Panc1 (cell line): Measurements from ENCODE around the gene TIMM44. TPM values are rescaled to one million over a fixed set of nuclear protein-coding genes. Genes with fewer than 3 reads are reported as not detected.

Experiments used
- ATAC-seq: fragments of 200-7000 bp; cut with Tn5 transposase; 2 replicates; pipeline ENCODE4 v1.9.1; 2020; ENCODE audit warnings: mild to moderate bottlenecking, moderate library complexity
- BruUV-seq: library from RNA; stranded (reverse); fragments of 400-500 nt; replicated peaks from 2 replicates; lab custom pipeline; 2021; lab: Mats Ljungman, UMichigan
- CTCF ChIA-PET: fragments of 300-600 bp; sonication (Branson Sonifier 250); formaldehyde crosslinking; loops from one replicate; lab custom pipeline; 2022; ENCODE audit warnings: antibody characterized with exemption; lab: Charles Lee
- POLR2A ChIA-PET: fragments of 300-600 bp; sonication (Branson Sonifier 250); formaldehyde crosslinking; loops from one replicate; lab custom pipeline; 2022; ENCODE audit warnings: antibody characterized with exemption; lab: Charles Lee
- DNase-seq: peaks from one replicate; pipeline ENCODE4 v3.0.0-alpha.2; 2010; ENCODE audit warnings: low read depth, low spot score
- H3K27ac ChIP-seq: 2 replicates; pipeline ENCODE4 v1.5.1; 2011; ENCODE audit warnings: mild to moderate bottlenecking, low read length, inconsistent platforms
- H3K27me3 ChIP-seq: fragments of 200-500 bp; sonication (Bioruptor generic); 2 replicates; pipeline ENCODE4 v1.6.0; 2014; ENCODE audit warnings: low read length, inconsistent platforms; ENCODE audit not compliant: control insufficient read depth, insufficient read depth
- H3K36me3 ChIP-seq: fragments of 200-500 bp; sonication (Bioruptor generic); 2 replicates; pipeline ENCODE4 v1.5.1; 2014; ENCODE audit warnings: inconsistent platforms, mild to moderate bottlenecking, low read length, moderate library complexity; ENCODE audit not compliant: control insufficient read depth, insufficient read depth
- H3K4me1 ChIP-seq: 2 replicates; pipeline ENCODE4 v1.5.1; 2011; ENCODE audit warnings: inconsistent platforms, mild to moderate bottlenecking, low read length, moderate library complexity; ENCODE audit not compliant: control insufficient read depth, insufficient read depth
- H3K4me3 ChIP-seq, 2 experiments: 2 replicates each; pipeline ENCODE4 v1.5.1; 2011 to 2012; ENCODE audit warnings: low read depth in 2 of 2, low read length in 2 of 2, mild to moderate bottlenecking in 2 of 2, inconsistent platforms in 1 of 2, moderate library complexity in 1 of 2
- H3K9me3 ChIP-seq: fragments of 200-500 bp; sonication (Bioruptor generic); 2 replicates; pipeline ENCODE4 v1.5.1; 2014; ENCODE audit warnings: low read depth, mild to moderate bottlenecking, inconsistent platforms, low read length, moderate library complexity; ENCODE audit not compliant: control insufficient read depth, insufficient read depth
- POLR2AphosphoS5 ChIP-seq: IDR thresholded peaks from 2 replicates; pipeline ENCODE4 v1.6.1; 2012; ENCODE audit warnings: mild to moderate bottlenecking, low read depth, low read length, moderate library complexity
- SIN3A ChIP-seq: IDR thresholded peaks from 2 replicates; pipeline ENCODE4 v1.6.1; 2012; ENCODE audit warnings: low read depth, mild to moderate bottlenecking, low read length, moderate library complexity, borderline replicate concordance; ENCODE audit not compliant: insufficient read depth
- TCF7L2 ChIP-seq: IDR thresholded peaks from 2 replicates; pipeline ENCODE4 v1.6.1; 2011; ENCODE audit warnings: mild to moderate bottlenecking, low read depth, low read length, inconsistent platforms
- in situ Hi-C: cut with HindIII; loops from 2 replicates; pipeline ENCODE4 v1.10.0; 2016; ENCODE audit warnings: low sequenced_read_pairs, low pct_unique_long_range_greater_than_20kb
- intact Hi-C: fragments of 100-400 bp; cut with micrococcal nuclease; formaldehyde crosslinking; loops from one replicate; pipeline ENCODE4 v1.10.0; 2022; ENCODE audit not compliant: unreplicated experiment
- total RNA-seq: library from RNA; stranded (reverse); gene quantifications from one replicate; pipeline ENCODE4 v1.2.1, GENCODE V29; 2021; ENCODE audit not compliant: unreplicated experiment
- TF ChIP-seq, protein P1 (sequence below), 2 experiments: IDR thresholded peaks; 2 replicates each; pipeline ENCODE4 v1.6.1; 2011 to 2012; ENCODE audit warnings: low read depth in 2 of 2, control low read depth in 1 of 2, low read length in 1 of 2, mild to moderate bottlenecking in 1 of 2, moderate library complexity in 1 of 2; ENCODE audit not compliant: insufficient read depth in 1 of 2
- TF ChIP-seq, protein P2 (sequence below): fragments of 450-650 bp; IDR thresholded peaks from 2 replicates; pipeline ENCODE4 v1.5.1; 2017; ENCODE audit warnings: mild to moderate bottlenecking

The TIMM44 gene
- total RNA-seq, 1 experiment from 2014 or later = 105 TPM

DNA sequence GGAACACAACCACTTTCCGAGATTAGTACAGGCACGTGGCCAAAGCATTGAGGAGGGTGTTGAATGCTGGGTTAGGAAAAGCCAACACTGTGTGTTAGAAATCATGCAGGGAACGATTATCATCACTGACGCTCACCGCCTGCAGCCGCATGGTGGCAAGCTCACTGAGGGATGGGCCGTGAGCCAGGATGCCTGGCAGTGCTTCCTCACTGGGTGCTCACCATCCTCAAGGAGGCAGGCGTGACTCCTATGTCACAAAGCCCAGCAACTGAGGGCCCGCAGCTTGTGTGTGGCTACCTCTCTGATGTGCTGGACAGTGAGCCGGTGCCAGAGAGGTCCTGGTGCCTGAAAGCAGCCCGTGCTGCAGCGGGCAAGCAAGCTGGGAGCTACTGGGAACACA is 30.4 kb upstream of the TIMM44 start:
- no peaks in the 10 kb centered on the region for H3K27me3 ChIP-seq
- in situ Hi-C loops (no loop called here), intact Hi-C loops (no loop called here)
- CTCF ChIA-PET = no interaction called here
- no peaks in the 10 kb centered on the region for H3K4me1 ChIP-seq
- POLR2A ChIA-PET = no interaction called here
- BruUV-seq = no TSS peak
- H3K4me3 ChIP-seq = no peak overlapping the region
- no peak overlapping the region for H3K27ac ChIP-seq
- no peak for ATAC-seq
- no peak for DNase-seq
- H3K36me3 ChIP-seq = peaks cover 3% of the 10 kb centered on the region
- no peaks in the 10 kb centered on the region for H3K9me3 ChIP-seq
- TF ChIP-seq TCF7L2 = no peak
- TF ChIP-seq POLR2AphosphoS5 = no peak
- TF ChIP-seq SIN3A = no peak
- TF ChIP-seq, protein P1, sequence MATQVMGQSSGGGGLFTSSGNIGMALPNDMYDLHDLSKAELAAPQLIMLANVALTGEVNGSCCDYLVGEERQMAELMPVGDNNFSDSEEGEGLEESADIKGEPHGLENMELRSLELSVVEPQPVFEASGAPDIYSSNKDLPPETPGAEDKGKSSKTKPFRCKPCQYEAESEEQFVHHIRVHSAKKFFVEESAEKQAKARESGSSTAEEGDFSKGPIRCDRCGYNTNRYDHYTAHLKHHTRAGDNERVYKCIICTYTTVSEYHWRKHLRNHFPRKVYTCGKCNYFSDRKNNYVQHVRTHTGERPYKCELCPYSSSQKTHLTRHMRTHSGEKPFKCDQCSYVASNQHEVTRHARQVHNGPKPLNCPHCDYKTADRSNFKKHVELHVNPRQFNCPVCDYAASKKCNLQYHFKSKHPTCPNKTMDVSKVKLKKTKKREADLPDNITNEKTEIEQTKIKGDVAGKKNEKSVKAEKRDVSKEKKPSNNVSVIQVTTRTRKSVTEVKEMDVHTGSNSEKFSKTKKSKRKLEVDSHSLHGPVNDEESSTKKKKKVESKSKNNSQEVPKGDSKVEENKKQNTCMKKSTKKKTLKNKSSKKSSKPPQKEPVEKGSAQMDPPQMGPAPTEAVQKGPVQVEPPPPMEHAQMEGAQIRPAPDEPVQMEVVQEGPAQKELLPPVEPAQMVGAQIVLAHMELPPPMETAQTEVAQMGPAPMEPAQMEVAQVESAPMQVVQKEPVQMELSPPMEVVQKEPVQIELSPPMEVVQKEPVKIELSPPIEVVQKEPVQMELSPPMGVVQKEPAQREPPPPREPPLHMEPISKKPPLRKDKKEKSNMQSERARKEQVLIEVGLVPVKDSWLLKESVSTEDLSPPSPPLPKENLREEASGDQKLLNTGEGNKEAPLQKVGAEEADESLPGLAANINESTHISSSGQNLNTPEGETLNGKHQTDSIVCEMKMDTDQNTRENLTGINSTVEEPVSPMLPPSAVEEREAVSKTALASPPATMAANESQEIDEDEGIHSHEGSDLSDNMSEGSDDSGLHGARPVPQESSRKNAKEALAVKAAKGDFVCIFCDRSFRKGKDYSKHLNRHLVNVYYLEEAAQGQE (IDR thresholded peaks at IDR 0.05; ENCODE audit: insufficient read depth in 1 of 2, low read depth in 2 of 2, low read length in 1 of 2) = no peak
- TF ChIP-seq, protein P2, sequence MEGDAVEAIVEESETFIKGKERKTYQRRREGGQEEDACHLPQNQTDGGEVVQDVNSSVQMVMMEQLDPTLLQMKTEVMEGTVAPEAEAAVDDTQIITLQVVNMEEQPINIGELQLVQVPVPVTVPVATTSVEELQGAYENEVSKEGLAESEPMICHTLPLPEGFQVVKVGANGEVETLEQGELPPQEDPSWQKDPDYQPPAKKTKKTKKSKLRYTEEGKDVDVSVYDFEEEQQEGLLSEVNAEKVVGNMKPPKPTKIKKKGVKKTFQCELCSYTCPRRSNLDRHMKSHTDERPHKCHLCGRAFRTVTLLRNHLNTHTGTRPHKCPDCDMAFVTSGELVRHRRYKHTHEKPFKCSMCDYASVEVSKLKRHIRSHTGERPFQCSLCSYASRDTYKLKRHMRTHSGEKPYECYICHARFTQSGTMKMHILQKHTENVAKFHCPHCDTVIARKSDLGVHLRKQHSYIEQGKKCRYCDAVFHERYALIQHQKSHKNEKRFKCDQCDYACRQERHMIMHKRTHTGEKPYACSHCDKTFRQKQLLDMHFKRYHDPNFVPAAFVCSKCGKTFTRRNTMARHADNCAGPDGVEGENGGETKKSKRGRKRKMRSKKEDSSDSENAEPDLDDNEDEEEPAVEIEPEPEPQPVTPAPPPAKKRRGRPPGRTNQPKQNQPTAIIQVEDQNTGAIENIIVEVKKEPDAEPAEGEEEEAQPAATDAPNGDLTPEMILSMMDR = no peak

DNA sequence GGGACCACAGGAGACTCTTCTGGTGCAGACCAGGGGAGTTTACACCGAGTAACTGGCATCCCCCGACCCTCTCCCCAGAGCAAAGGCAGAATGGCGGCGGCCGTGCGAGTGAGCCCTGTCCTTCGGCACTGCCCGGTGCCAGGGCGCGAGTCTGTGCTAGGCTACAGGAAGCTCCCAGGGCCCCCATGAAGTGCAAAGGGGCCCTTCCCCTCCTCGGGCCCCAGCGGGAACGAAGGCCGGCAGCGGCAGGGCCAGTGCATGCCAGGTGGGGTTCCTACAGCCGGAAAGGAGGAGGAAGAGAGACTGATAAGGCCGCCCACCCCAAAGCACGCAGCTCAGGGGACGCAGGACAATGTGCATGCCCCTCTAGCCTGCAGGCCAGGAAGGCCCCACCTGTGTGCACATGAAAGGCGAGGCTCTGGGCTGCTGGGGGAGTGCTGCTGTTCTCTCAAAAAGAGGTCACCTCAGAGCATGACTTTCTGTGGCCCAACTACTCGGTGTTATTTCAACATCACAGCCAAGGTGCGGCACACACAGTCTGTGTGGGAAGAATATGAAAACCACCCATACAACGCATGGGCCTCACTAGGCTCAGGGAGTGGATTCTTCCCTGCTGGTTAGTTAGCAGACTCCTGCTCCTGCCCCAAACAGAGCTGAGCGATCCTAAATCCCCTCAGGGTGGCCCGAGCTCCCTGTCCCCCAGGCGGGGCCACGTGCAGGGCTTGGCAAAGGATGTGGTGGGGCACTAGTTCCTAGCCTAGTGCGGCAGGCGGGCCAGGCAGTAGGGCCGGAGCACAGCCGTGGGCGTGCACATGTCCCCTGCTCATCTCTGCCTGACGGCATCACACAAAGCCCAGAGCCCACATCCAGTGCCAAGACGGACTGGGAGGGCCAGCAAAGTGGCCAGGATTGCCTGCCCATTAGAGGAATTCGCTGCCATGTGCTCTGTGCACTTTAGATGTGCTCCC is 28.4 kb upstream of the TIMM44 start:
- no peaks in the 10 kb centered on the region for H3K9me3 ChIP-seq
- H3K27me3 ChIP-seq = no peaks in the 10 kb centered on the region
- H3K36me3 ChIP-seq = peaks cover 5% of the 10 kb centered on the region
- H3K4me1 ChIP-seq = no peaks in the 10 kb centered on the region
- intact Hi-C loops = no loop called here
- H3K4me3 ChIP-seq = no peak overlapping the region
- DNase-seq = no peak
- BruUV-seq = no TSS peak
- CTCF ChIA-PET = no interaction called here
- no peak for TF ChIP-seq SIN3A
- TF ChIP-seq, protein P2 = no peak
- no peak for TF ChIP-seq TCF7L2
- TF ChIP-seq, protein P1 (IDR thresholded peaks at IDR 0.05; ENCODE audit: insufficient read depth in 1 of 2, low read depth in 2 of 2, low read length in 1 of 2) = no peak
- TF ChIP-seq POLR2AphosphoS5 = no peak
- in situ Hi-C loops = no loop called here
- H3K27ac ChIP-seq = no peak overlapping the region
- 0 out of 2 replicates have a peak, but pooled peaks have one; percentile 28 for ATAC-seq
- POLR2A ChIA-PET = no interaction called here
